ENCODE results near the gene BLOC1S3.
"Not testable (repeated sequence)": the region's sequence is repeated elsewhere in the genome, so short reads cannot be mapped to it uniquely, and the experiment has no call there.

BLOC1S3 gene

GRCh38 chr19:45186509-45187334 is 8.1 kb downstream of the BLOC1S3 start:
- DNase-seq: no peak

DNA sequence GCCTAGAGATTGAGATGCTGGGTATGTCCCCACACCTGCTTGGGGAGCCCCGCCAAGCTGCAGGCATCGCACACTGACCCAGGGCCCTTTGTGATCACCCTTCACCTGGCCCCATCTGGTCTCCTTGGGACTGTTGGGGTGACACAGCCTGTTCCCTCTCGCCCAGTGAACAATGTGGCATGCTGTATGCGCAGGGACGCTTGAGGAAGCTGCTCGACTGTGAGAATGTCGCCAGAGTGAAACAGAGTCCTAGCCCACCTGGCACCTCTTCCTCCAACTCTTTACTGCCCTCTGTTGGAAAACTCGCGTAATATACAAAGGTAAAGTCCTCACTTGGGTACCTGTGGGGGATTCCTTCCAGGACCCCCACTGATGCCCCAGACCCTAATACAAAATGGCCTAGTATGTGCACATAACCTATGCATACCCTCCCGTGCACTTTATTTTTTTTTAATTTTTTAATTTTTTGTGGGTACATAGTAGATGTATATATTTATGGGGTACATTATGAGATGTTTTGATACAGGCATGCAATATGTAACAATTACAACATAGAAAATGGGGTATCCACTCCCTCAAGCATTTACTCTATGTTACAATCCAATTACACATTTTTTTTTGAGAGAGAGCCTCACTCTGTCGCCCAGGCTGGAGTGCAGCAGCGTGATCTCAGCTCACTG is 9.0 kb downstream of the BLOC1S3 start:
- peak; percentile 49 for DNase-seq

- DNase-seq: no peak
Observed at GRCh38 chr19:45189971-45190370, 11.4 kb downstream of the BLOC1S3 start.

DNA sequence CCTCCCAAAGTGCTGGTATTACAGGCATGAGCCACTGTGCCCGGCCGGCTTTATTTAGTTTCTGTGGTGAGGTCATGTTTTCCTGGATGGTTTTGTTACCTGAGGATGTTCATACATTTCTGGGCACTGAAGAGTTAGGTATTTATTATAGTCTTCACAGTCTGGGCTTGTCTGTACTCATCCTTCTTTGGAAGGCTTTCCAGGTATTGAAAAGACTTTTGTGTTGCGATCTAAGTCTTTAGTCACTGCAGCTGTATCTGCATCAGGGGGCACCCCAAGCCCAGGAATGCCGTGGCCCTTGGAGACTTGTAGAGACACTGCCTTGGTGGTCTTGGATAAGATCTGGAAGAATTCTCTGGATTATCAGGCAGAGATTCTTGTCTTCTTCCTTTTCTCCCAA is 12.8 kb downstream of the BLOC1S3 start:
- DNase-seq: no peak

- no peak for DNase-seq
Observed at GRCh38 chr19:45195764-45196163, 17.2 kb downstream of the BLOC1S3 start.

- DNase-seq: peak; percentile 46
Observed at GRCh38 chr19:45200568-45200967, 22.0 kb downstream of the BLOC1S3 start.

GRCh38 chr19:45202637-45203036 is 24.1 kb downstream of the BLOC1S3 start:
- DNase-seq: no peak

DNA sequence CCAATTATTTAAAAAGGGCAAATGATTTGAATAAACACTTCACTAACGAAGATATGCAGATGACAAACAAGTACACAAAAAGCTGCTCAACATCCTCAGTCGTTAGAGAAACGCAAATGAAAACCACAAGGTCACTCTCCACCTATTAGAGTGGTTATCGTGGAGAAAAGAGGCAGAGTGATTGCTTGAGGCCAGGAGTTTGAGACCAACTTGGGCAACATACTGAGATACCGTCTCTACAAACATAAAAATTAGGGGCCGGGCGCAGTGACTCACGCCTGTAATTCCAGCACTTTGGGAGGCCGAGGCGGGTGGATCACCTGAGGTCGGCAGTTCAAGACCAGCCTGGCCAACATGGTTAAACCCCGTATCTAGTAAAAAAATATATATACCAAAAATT is 27.2 kb downstream of the BLOC1S3 start:
- DNase-seq: no peak

GRCh38 chr19:45206328-45206727 is 27.7 kb downstream of the BLOC1S3 start:
- DNase-seq: no peak

GRCh38 chr19:45211751-45212381 is 33.3 kb downstream of the BLOC1S3 start:
- no peak for DNase-seq

DNA sequence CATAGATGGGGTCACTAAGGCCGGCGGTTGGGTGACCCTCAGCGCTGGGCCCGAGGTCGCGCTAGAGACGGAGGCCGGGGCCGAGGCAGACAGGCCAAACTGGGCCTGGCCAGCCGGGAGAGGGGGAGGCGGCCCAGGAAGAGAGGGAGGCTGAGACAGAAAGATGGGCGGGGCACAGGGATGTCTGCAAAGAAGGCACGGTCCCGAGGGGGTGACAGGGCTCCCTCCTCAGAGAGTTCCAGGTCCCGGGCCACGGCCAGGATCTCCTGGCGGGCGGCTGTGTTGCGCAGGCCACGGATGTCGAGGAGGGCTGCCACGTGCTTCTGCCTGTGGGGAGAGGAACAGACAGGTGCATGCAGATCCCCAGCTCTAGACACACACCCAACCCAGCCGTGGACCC is 34.4 kb downstream of the BLOC1S3 start:
- no peak for DNase-seq

DNA sequence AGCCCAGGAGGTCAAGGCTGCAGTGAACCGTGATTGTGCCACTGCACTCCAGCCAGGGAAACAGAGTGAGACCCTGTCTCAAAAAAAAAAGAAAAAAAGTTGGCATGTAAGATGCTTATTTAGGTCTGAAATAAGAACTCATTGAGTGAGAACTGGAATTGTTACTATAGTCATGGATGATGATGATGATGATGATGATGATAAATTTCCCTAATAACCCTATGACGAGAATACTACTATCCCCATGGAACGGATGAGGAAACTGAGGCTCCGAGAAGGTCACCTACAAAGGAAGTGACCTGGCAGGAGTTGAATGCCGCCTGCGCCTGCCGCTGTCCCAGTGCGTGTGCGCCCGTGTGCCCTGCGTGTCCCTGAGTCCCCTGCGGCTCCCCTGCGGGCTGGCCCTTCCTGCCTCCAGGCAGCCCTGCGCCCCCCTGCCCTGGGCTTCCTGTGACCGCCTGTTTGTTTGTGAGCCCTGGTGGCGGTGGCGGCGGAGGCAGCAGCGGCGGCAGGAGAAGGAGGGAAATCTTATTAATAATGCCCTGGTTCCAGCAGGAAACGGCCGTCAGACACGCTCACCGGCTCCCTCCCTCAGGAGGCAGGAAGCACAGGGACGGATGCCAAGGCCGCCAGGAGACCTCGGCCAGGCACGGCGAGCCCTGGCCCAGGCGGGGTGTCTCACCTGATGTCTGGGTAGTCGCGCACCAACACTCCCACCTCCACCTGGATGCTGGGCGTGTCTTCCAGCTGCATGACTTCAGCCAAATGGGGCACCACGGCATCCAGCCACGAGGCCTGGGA is 37.0 kb downstream of the BLOC1S3 start:
- no peak for DNase-seq

DNA sequence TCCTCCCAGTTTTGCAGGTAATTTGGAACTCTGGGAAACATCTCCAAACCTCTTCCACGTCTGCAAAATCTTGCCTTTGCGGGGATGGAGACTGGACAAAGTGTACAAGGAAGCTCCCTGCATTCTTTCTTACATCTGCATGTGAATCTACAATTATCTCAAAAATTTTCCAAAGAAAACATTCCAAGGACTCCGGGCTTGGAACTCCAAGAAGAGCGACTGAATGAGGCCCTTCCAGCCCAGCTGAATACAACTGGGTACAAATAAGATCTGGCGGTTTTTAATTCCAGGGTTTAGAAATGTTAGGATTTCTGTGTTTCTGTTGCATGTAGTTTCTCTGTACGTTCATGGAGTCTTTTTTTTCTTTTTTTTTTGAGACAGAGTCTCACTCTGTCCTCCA is 38.1 kb downstream of the BLOC1S3 start:
- DNase-seq: no peak

DNA sequence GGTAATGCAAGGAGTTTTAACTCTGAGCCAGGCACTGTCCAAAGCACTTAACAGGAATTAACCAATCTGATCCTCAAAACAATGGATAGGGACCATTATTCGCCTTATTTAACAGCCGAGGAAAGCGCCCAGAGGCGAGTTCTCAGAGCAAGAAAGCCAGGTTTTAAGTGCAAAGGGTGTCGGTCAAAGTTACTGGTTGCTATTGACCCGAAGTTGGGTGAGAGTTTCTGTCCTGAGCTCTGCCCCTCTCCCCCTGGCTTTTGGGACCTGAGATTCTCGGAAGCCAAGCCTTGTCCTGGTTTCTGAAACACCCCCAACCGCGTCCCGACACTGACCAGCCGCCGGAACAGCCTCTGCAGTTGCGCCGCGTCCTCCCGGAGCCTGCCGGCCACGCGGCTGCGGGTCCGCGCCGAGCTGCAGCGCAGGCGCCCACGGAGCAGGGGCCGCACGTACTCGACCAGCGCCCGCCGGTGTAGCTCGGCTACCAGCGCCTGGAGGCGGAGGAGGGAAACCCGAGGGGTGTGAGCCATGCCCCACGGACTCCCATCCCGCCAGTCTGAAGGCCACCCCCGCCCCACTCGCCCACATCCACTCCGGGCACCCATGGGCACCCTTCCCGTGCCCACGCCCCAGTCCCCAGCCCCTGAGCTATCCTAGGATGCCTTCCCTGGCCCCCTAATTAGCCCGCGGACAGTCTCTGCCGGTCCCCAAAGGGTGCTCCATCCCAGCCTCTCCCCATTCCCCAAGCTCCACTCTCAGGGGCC is 38.8 kb downstream of the BLOC1S3 start:
- no peak for DNase-seq

GRCh38 chr19:45217957-45218334 is 39.4 kb downstream of the BLOC1S3 start:
- DNase-seq: no peak

DNA sequence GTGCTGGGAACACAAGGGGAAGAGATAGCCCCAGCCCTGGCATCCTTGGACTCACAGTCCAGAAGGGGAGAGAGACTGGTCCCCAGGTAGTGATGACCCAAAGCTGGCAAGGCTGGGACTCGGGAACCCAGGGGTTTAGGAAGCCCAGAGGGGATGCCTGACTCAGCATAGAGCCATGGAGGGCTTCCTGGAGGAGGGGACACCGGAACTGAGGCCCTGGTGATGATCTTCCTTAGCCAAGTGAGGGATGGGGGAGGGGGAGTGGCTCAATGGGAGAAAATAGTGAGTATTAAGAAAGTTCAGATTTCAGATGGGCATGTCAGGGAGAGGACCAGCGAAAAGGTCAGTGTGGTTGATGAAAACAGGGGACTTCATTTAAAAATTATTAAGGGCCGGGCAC is 39.8 kb downstream of the BLOC1S3 start:
- no peak for DNase-seq

DNA sequence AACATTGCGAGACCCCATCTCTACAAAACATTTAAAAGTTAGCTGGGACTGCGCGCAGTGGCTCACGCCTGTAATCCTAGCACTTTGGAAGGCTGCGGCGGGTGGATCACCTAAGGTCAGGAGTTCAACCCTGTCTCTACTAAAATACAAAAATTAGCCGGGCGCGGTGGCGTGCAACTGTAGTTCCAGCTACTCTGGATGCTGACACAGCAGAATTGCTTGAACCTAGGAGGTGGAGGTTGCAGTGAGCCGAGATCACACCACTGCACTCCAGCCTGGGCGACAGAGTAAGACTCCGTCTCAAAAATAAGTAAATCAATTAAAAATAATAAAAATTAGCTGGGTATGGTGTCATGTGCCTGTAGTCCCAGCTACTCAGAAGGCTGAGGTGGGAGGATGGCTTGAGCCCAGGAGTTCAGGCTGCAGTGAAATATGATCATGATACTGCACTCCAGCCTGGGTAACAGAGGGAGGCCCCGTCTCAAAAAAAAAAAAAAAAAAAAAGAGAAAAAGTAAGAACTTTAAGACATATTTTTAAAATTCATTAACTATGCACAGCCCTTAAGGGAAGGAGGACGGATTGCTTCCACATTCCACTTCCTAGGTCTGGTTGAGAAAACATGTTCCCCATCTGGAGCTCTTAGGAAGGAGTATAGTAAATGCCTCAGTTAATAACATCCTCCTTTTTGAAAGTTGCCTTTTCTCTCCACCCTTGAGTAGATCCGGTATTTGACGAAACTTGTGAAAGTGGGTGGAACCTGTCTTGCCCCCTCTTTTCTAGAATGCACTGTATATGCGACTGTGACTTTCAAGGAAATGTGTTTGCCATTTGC is 40.5 kb downstream of the BLOC1S3 start:
- DNase-seq: no peak

DNA sequence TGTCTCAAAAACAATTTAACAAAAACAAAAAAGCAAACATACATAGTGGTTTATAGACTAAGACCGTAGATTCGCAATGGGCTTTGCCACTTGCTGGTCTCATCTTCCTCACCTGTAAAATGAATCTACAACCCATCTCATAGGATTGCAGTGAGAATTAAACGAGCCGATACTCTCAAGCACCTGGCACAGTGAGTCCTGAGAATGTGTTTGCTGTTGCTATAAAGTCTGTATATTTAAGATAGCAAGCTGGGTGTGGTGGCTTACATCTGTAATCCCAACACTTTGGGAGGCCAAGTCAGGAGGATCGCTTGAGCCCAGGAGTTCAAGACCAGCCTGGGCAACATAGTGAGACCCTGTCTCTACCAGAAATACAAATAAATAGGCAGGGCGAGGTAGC is 44.1 kb downstream of the BLOC1S3 start:
- DNase-seq: no peak

DNA sequence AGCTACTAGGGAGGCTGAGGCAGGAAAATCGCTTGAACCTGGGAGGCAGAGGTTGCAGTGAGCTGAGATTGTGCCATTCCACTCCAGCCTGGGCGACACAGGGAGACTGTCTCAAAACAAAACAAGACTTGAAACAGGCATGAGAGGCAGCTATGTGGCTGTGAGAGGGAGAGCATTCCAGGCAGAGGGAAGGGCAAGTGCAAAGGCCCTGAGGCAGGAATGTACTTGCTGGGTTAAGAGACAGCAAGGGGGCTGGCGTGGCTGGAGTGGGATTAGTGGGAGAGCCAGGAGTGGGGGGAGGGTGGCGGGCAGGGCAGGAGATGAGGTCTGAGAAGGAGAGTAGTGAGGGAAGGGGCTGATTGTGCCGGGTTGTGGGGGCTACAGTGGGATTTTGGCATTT is 45.3 kb downstream of the BLOC1S3 start:
- no peak for DNase-seq

GRCh38 chr19:45224645-45225044 is 46.1 kb downstream of the BLOC1S3 start:
- no peak for DNase-seq

GRCh38 chr19:45229056-45229455 is 50.5 kb downstream of the BLOC1S3 start:
- DNase-seq: not testable (repeated sequence)

Data from OCI-M1 (cell line).